Left colon (tissue), 2 donors: ENCODE data around the gene HOXB3. TPM values are rescaled to one million over a fixed set of nuclear protein-coding genes. Genes with fewer than 3 reads are reported as not detected.

Experiments
- ATAC-seq: fragments of 200-7000 bp; cut with Tn5 transposase; one replicate; pipeline ENCODE4 v1.9.1; 2020; ENCODE audit warnings: mild to moderate bottlenecking, moderate library complexity
- DNase-seq, 2 donors: peaks; one replicate each; pipeline ENCODE4 v3.0.0-alpha.2; 2020
- intact Hi-C, 2 donors: fragments of 100-400 bp; cut with DNase I in 1 of 2; cut with micrococcal nuclease in 1 of 2; formaldehyde crosslinking; loops; one replicate each; pipeline versions ENCODE4 v1.11.2 to v1.14.0; 2022; cut with DNase I, micrococcal nuclease
- long read RNA-seq: library from polyadenylated mRNA; unstranded; transcript quantifications from one replicate; pipeline ENCODE4 v2.0.0, GENCODE V29; 2021
- total RNA-seq, 2 donors: library from RNA; stranded (reverse); fragmentation: NEBNext Ultra II Directional; extraction: Animal tissue kit (Norgen Biotek cat#: 25700); gene quantifications; one replicate each; pipeline ENCODE4 v1.2.1, GENCODE V29; 2021
- donor health status: DM: no; HTN: no; CAD: no.
- donor health status: DM: yes; HTN: yes; CAD: no.

The HOXB3 gene
- 10 to 100 TPM; 35.8 to 41.9 TPM for total RNA-seq
- long read RNA-seq, partial matches to known transcripts, result 1 of 6 reads
- long read RNA-seq, other reads (novel, unspliced or antisense), result 5 of 6 reads

GRCh38 chr17:48589831-48590606, at the start of gene HOXB3:
TSS of gene HOXB3 (minus strand) at chr17:48590241. CDS start at chr17:48552474, 37,767 bp downstream.
- DNase-seq (no peak), ATAC-seq (peak; percentile 42)
- intact Hi-C loops, result no loop called here

GRCh38 chr17:48639136-48639535, 49.1 kb upstream of the HOXB3 start:
- DNase-seq (peak; percentile 86 to 94), ATAC-seq (peak; percentile 54)
- intact Hi-C loops, result no loop called here

- ATAC-seq, result no peak
- intact Hi-C loops, result no loop called here
- DNase-seq, result peak in 1 of 2 donors; percentile 33
These were observed 47.6 kb upstream of the HOXB3 start for GRCh38 chr17:48637323-48638260.

- ATAC-seq, result peak; percentile 43
- DNase-seq, result peak; percentile 86 to 92
- intact Hi-C loops, result no loop called here
These were observed 46.4 kb upstream of the HOXB3 start for GRCh38 chr17:48636177-48637018.

GRCh38 chr17:48634493-48635208, 44.6 kb upstream of the HOXB3 start:
- ATAC-seq, result peak; percentile 24
- DNase-seq, result peak; percentile 80
- intact Hi-C loops, result no loop called here

- DNase-seq (peak; percentile 34 to 52), ATAC-seq (peak; percentile 13)
- intact Hi-C loops, result no loop called here
These were observed 43.2 kb upstream of the HOXB3 start for GRCh38 chr17:48633266-48633677.

- intact Hi-C loops, result no loop called here
- ATAC-seq (no peak), DNase-seq (peak; percentile 17 to 23)
These were observed 42.7 kb upstream of the HOXB3 start for GRCh38 chr17:48632579-48633265.

GRCh38 chr17:48631693-48632578, 41.9 kb upstream of the HOXB3 start:
- ATAC-seq (no peak), DNase-seq (peak; percentile 25 to 31)
- intact Hi-C loops, result no loop called here

- ATAC-seq, result peak; percentile 45
- intact Hi-C loops, result no loop called here
- peak; percentile 69 to 71 for DNase-seq
These were observed 41.1 kb upstream of the HOXB3 start for GRCh38 chr17:48630925-48631692.

- intact Hi-C loops, result no loop called here
- ATAC-seq (no peak), DNase-seq (peak; percentile 36 to 42)
These were observed 40.2 kb upstream of the HOXB3 start for GRCh38 chr17:48630009-48630924.

- DNase-seq (peak; percentile 21 to 24), ATAC-seq (no peak)
- intact Hi-C loops, result no loop called here
These were observed 39.3 kb upstream of the HOXB3 start for GRCh38 chr17:48629411-48629759.

- DNase-seq (peak; percentile 28 to 42), ATAC-seq (no peak)
- intact Hi-C loops, result no loop called here
These were observed 38.8 kb upstream of the HOXB3 start for GRCh38 chr17:48628649-48629410.

- intact Hi-C loops, result no loop called here
- no peak for ATAC-seq
- peak; percentile 23 to 29 for DNase-seq
These were observed 37.8 kb upstream of the HOXB3 start for GRCh38 chr17:48627623-48628521.
